MG63 (cell line): ENCODE measurements around the gene CCNF. TPM values are rescaled to one million over a fixed set of nuclear protein-coding genes. Genes with fewer than 3 reads are reported as not detected.
"Not testable (repeated sequence)": the region's sequence is repeated elsewhere in the genome, so short reads cannot be mapped to it uniquely, and the experiment has no call there.

Experiments
- DNase-seq: peaks from one replicate; pipeline ENCODE4 v3.0.0-alpha.2; 2020
- H3K27me3 ChIP-seq: fragments of 250-450 bp; sonication (Bioruptor Pico); 2 replicates; pipeline ENCODE4 v1.5.1; 2020; ENCODE audit warnings: mild to moderate bottlenecking, moderate library complexity
- H3K36me3 ChIP-seq: fragments of 250-450 bp; sonication (Bioruptor Pico); 2 replicates; pipeline ENCODE4 v1.5.1; 2020; ENCODE audit warnings: mild to moderate bottlenecking, moderate library complexity
- H3K4me3 ChIP-seq: fragments of 250-450 bp; sonication (Bioruptor Pico); 2 replicates; pipeline ENCODE4 v1.5.1; 2020; ENCODE audit warnings: mild to moderate bottlenecking, moderate library complexity
- H3K9me3 ChIP-seq: fragments of 250-450 bp; sonication (Bioruptor Pico); 2 replicates; pipeline ENCODE4 v1.5.1; 2020; ENCODE audit warnings: mild to moderate bottlenecking, moderate library complexity
- total RNA-seq: library from RNA; depleted of rRNA; stranded (reverse); fragments of >200 nt; shearing (Covaris generic); gene quantifications from 2 replicates; pipeline ENCODE4 v1.2.3, GENCODE V29; 2014; ENCODE audit warnings: low replicate concordance; rRNA removed

The CCNF gene, protein sequence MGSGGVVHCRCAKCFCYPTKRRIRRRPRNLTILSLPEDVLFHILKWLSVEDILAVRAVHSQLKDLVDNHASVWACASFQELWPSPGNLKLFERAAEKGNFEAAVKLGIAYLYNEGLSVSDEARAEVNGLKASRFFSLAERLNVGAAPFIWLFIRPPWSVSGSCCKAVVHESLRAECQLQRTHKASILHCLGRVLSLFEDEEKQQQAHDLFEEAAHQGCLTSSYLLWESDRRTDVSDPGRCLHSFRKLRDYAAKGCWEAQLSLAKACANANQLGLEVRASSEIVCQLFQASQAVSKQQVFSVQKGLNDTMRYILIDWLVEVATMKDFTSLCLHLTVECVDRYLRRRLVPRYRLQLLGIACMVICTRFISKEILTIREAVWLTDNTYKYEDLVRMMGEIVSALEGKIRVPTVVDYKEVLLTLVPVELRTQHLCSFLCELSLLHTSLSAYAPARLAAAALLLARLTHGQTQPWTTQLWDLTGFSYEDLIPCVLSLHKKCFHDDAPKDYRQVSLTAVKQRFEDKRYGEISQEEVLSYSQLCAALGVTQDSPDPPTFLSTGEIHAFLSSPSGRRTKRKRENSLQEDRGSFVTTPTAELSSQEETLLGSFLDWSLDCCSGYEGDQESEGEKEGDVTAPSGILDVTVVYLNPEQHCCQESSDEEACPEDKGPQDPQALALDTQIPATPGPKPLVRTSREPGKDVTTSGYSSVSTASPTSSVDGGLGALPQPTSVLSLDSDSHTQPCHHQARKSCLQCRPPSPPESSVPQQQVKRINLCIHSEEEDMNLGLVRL
- 33.3 and 35.9 TPM in 2 replicates for total RNA-seq

DNA sequence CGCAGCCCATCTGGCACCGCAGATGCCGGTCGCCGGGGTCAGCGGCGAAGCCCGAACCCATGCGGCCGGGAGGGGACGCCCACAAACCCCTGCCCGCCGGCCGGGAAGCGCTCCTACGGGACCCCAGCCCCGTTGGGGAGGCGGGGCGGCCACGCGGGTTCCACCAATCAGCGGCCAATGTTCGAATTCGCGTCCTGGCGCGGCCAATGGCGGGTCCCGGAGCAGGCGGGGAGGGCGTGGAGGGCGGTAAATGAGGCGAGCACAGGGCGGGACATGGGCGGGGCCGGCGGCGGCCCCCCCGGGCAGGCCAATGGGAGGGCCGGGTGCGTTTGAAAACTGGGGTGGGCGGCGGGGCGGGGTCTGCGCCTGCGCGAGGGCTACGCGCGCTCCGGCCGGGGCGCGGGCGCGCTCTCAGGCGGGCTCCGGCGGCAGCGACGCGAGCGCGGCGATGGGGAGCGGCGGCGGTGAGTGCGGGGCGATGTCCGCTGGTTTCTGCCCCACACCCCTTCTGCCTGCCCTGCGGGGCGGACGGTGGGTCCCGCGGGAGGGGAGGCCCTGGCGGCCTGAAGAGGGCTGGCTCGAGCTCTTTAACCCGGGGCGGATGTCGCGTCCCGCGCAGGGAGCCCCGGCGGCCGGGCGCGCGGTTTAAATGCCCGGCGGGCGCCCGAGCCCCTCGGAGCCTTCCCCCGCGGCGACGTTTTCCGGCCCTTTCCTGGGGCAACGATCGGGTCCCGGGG lies at the start of gene CCNF:
TSS of gene CCNF (plus strand) at position 414 of the 737 bp plus-strand sequence. CDS start at position 449, 35 bp downstream.
- Histone ChIP-seq H3K27me3 (no peaks in the 10 kb centered on the region), H3K9me3 (no peaks in the 10 kb centered on the region)

GRCh38 chr16:2383501-2383900 lies 45.7 kb upstream of the CCNF start:
- no peak for DNase-seq
- no peaks in the 10 kb centered on the region for H3K27me3 ChIP-seq
- H3K9me3 ChIP-seq, result 0 out of 2 replicates have a peak, but pooled peaks cover 3% of the 10 kb centered on the region
- H3K36me3 ChIP-seq, result no peaks in the 10 kb centered on the region
- no peak overlapping the region for H3K4me3 ChIP-seq

More for the DNA sequence above, at the start of gene CCNF:
- DNase-seq, result peak; percentile 98
- H3K36me3 ChIP-seq, result peaks cover 39% of the 10 kb centered on the region
- H3K4me3 ChIP-seq, result peak within 1 kb of the TSS; percentile 82

DNA sequence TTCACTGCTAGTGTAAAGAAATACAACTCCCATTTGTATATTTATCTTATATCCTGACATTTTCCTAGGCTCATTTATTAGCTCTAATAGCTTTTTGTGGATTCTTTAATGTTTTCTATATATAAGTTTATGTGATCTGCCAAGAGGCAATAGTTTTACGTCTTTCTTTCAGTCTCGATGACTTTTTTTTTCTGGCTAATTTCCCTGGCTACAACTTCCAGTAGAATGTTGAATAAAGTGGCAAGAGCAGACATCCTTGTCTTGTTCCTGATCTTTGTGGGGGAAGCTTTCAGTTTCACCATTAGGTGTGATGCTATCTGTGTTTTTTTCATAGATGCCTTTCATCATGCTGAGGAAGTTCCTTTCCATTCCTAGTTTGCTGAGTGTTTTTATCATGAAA lies 44.8 kb upstream of the CCNF start:
- no peaks in the 10 kb centered on the region for H3K36me3 ChIP-seq
- H3K4me3 ChIP-seq, result no peak overlapping the region
- H3K27me3 ChIP-seq, result no peaks in the 10 kb centered on the region
- no peak for DNase-seq
- peaks cover 9% of the 10 kb centered on the region for H3K9me3 ChIP-seq

DNA sequence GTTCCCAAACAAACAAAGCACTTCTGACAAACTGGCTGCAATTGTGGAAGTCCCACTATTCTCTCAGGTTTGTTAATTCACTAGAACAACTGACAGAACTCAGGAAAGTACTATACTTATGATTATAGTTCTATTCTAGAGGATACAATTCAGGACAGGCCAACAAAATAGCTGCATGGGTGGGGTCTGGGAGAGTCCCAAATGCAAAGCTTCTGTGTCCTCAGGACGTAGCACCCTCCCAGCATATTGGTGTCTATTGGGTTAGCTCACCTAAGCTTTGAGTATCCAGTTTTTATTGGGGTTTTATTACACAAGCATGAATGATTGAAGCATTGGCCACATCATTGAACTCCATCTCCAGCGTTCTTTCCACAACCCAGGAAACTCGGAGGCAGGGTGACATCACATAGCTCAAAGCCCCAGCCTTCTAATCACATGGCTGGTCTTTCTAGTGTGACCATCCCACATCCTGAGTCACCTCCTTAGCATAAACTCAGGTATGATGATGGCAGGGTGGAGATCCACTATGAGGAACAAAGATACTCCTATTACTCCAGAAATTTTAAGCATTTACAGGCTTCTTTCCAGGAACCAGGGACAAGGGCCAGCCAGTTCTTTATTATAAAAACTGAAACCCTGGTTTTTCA lies 43.9 kb upstream of the CCNF start:
- H3K27me3 ChIP-seq, result no peaks in the 10 kb centered on the region
- H3K36me3 ChIP-seq, result no peaks in the 10 kb centered on the region
- H3K4me3 ChIP-seq, result no peak overlapping the region
- DNase-seq, result no peak
- peaks cover 13% of the 10 kb centered on the region for H3K9me3 ChIP-seq

DNA sequence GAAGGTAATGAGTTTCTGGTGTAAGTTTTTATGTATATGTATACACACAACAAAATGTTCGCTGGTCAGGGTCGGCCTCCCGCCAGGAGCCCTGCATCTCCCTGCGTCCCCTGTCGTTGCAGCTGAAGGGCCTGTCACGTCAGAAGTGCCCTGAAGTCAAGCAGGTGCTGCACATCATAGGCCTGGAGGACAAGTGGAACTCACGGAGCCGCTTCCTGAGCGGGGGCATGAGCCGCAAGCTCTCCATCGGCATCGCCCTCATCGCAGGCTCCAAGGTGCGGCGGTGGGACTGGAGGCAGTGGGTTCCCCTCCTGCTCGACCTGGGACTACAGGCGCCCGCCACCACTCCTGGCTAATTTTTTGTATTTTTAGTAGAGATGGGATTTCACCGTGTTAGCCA lies 43.3 kb upstream of the CCNF start:
- not testable (repeated sequence) for H3K4me3 ChIP-seq

DNA sequence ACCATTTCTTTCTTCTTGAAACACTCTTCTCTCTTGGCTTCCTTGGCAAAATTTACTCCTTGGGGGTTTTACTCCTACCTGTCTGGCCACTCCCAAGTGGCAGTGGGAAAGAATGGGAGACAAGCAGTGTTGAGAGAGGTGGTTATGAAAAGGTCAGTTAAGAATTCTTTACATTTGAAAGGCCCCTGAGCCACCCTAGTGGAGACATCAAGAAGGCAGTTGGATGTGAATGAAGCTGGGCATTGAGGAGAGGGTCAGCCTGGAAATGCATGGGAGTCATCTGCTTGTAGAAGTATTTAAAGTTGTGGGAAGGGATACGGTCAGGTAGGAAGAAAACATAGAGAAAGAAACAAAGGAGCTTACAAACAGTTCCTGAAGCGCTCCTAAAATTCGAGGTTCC lies 42.3 kb upstream of the CCNF start:
- no peak overlapping the region for H3K4me3 ChIP-seq
- no peak for DNase-seq
- no peaks in the 10 kb centered on the region for H3K36me3 ChIP-seq
- no peaks in the 10 kb centered on the region for H3K27me3 ChIP-seq
- peaks cover 16% of the 10 kb centered on the region for H3K9me3 ChIP-seq

More for the DNA sequence above, 43.3 kb upstream of the CCNF start:
- not testable (repeated sequence) for H3K36me3 ChIP-seq, DNase-seq, H3K27me3 ChIP-seq
- H3K9me3 ChIP-seq, result peaks cover 15% of the 10 kb centered on the region

GRCh38 chr16:2388139-2388874 lies 40.9 kb upstream of the CCNF start:
- Histone ChIP-seq H3K9me3 (peaks cover 16% of the 10 kb centered on the region), H3K36me3 (no peaks in the 10 kb centered on the region), H3K4me3 (no peak overlapping the region), H3K27me3 (no peaks in the 10 kb centered on the region)
- DNase-seq, result no peak

DNA sequence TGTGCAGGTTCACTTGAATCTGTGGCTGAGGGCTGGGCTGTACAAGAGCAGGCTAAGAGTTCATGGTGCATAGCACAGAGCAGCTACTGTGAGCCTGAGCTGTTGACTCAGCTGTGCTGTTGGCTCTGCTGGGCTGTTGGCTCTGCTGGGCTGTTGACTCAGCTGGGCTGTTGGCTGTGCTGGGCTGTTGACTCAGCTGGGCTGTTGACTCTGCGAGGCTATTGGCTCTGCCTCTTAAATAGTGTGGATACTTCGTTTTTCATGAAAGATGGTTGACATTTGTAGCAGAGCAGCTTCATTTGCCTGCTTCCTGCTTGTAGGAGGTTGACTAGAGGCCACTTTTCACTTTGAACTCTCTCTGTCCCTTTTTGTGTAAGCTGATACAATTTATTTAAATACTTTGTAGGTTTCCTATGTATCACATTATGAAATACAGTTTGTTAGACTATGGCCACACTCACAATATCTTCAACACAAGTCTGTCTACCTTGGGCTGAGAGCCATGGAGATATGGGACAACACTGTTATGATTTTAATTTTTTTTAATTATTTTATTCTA lies 40.3 kb upstream of the CCNF start:
- Histone ChIP-seq H3K9me3 (peaks cover 16% of the 10 kb centered on the region), H3K36me3 (no peaks in the 10 kb centered on the region), H3K4me3 (no peak overlapping the region), H3K27me3 (no peaks in the 10 kb centered on the region)
- peak; percentile 78 for DNase-seq

- H3K4me3 ChIP-seq, result no peak overlapping the region
- DNase-seq, result no peak
- H3K9me3 ChIP-seq, result peaks cover 16% of the 10 kb centered on the region
- no peaks in the 10 kb centered on the region for H3K36me3 ChIP-seq
- peaks cover 3% of the 10 kb centered on the region; the same call in 1 of the 2 replicates for H3K27me3 ChIP-seq
Observed at GRCh38 chr16:2392025-2392424, 37.2 kb upstream of the CCNF start.

DNA sequence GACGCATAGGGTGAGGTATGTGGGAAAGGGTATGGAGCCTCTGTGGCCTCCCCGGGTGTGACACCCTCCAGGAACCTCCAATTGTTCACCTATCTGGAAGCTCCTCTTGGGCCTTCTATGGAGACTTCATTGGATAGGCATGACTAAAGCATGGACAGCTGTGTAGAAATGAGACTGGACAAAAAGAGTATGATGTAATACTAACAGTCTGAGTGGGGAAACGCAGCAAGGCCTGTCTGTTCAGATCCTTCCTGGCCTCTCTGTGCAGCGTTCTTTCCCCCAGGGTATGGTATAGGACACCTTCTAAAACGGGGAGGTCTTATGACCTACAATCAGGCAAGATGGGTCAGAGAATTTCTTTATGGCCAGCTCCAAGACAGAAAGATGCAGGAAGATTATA lies 30.7 kb upstream of the CCNF start:
- Histone ChIP-seq H3K27me3 (peaks cover 3% of the 10 kb centered on the region; the same call in 1 of the 2 replicates), H3K36me3 (no peaks in the 10 kb centered on the region), H3K9me3 (no peaks in the 10 kb centered on the region), H3K4me3 (no peak overlapping the region)
- no peak for DNase-seq

GRCh38 chr16:2404099-2404498 lies 25.1 kb upstream of the CCNF start:
- no peak for DNase-seq
- Histone ChIP-seq H3K27me3 (no peaks in the 10 kb centered on the region), H3K4me3 (no peak overlapping the region), H3K36me3 (no peaks in the 10 kb centered on the region), H3K9me3 (no peaks in the 10 kb centered on the region)

DNA sequence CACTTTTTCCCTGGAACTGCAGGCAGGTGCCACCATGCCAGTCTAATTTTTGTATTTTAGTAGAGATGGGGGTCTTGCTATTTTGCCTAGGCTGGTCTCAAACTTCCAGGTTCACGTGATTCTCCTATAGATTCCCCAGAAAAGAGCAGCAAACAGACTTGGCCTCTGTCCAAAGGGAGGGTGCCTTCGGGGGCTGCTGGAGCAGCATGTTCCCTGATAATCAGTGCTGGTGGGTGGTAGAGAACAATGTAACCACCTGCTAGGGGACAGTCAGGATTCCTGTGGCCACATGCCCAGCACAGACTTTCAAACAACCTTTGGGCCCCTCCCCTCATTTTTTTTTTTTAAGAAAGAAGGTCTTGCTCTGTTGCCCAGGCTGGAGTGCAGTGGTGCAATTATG lies 14.2 kb upstream of the CCNF start:
- DNase-seq, result no peak
- H3K4me3 ChIP-seq, result no peak overlapping the region
- H3K36me3 ChIP-seq, result no peaks in the 10 kb centered on the region
- H3K27me3 ChIP-seq, result peaks cover 17% of the 10 kb centered on the region
- H3K9me3 ChIP-seq, result no peaks in the 10 kb centered on the region

GRCh38 chr16:2420035-2420434 lies 9.2 kb upstream of the CCNF start:
- H3K27me3 ChIP-seq, result no peaks in the 10 kb centered on the region
- no peak overlapping the region for H3K4me3 ChIP-seq
- H3K9me3 ChIP-seq, result no peaks in the 10 kb centered on the region
- no peak for DNase-seq
- H3K36me3 ChIP-seq, result no peaks in the 10 kb centered on the region

GRCh38 chr16:2422123-2422867 lies 7.0 kb upstream of the CCNF start:
- no peaks in the 10 kb centered on the region for H3K27me3 ChIP-seq
- no peaks in the 10 kb centered on the region for H3K9me3 ChIP-seq
- no peak for DNase-seq
- no peak overlapping the region for H3K4me3 ChIP-seq
- no peaks in the 10 kb centered on the region for H3K36me3 ChIP-seq
